Hindlimb muscle (tissue), 1 donor: ENCODE measurements around the gene OCLN. TPM values are rescaled to one million over a fixed set of nuclear protein-coding genes. Genes with fewer than 3 reads are reported as not detected.
A peak's percentile ranks its signal among the peaks of the same experiment; 100 is the strongest.
"Not testable (repeated sequence)": the region's sequence is repeated elsewhere in the genome, so short reads cannot be mapped to it uniquely, and the experiment has no call there.

Source experiments
- DNase-seq: peaks from one replicate; pipeline ENCODE4 v3.0.0-alpha.2; 2013
- polyA plus RNA-seq: library from polyadenylated mRNA; unstranded; fragments of 120-200 nt; gene quantifications from one replicate; pipeline ENCODE4 v1.2.1, GENCODE V29; 2013; ENCODE audit not compliant: insufficient read length

Gene OCLN
- polyA plus RNA-seq, 1 donor: 1.6 TPM

DNA sequence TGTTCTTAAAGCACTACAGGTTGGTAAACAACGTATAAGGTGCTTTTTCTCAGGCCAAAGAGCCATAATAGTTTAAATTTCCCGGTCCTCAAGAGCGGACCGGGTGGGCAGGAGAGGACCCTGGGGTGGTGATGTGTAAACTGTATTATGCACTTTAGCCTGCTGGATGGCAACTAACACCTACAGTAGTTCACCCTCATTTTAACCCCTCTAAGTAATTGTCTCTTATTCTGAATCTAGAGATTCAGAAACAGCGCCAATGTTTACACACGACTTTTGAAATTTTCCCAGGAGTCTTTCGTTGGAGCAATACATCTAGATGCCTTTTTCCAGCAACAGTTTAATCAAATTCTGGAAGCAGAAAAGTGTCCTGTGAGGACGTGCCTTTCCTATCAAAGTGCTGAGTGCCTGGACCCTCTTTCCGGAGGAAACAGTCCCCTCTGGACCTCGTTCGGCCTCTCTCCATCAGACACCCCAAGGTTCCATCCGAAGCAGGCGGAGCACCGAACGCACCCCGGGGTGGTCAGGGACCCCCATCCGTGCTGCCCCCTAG is 676 bp upstream of the OCLN start:
- DNase-seq: no peak

DNA sequence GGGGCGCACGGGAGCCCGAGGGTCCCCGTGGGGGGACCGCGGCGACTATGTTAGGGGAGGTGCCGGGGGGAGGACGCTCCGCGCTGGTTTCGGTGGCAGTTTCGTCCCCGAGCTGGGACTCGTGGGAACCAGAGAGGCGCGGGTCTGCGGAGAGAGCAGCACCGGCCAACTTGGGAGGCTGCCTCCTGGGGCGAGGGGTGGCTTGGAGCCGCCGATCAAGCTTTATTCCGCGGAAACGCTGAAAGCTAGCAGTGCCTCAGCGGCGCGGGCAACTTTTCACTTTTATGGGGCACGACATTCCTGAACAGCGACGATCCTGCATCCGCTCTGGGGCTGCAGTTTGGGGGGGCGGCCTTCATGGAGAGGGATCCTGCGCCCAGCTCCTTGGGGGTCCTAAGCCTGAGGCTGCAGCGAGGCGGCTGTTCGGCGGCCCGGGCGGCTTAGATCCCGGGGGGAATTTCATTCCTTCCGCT is 369 bp downstream of the OCLN start:
- no peak for DNase-seq

DNA sequence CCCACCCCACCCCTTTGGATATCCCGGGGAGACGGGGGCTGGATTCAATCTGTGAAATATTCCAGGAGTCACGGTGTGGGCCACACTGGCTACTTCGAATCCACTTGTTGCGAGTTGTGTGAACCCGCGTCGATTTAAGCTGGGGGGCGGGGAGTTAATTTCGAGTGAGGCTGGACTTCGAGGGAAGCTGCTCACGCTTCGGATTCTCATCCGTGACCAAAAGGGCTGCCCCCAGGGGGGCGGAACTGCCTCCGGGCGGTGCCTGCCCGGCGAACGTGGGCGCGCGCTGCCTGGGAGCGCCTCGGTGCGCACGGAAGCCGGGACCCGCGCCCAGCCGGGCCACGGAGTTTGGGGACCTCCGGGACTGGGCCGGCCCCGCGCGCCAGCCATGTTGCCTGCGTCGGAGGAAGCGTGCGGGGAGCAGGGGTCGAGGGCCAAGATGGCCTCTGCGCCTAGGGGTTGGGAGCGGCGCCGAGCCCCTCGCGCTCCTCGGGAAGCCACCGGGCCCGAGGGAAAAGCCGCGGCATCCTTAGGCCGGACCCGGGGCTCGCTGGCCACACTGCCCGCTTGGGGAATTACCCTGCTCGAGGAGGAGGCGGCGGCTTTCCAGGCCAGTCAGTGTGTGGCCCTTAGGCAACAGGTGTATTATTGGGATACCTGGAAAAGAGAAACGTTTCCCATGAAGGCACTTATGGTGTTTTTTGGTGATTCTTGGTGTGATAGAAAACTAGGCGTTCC is 975 bp downstream of the OCLN start:
- DNase-seq: no peak

DNA sequence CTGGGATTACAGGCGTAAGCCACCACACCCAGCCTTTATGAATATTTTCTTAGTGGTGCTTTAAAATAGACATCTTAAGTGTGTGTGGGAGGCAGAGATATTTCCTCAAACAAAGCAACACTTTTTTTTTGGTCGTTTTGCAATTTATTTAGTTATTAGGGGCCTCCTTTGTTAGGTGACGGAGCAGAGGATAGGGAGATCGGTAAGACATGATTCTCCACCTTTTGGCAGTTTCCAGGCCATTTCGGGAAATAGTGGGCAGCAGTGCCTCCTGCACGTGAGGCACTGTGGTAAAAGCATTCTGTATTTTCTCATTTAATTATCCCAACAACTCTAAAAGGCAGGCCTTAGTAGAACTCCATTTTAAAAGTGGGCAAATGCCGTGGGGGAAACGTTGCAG is 1.9 kb downstream of the OCLN start:
- no peak for DNase-seq

DNA sequence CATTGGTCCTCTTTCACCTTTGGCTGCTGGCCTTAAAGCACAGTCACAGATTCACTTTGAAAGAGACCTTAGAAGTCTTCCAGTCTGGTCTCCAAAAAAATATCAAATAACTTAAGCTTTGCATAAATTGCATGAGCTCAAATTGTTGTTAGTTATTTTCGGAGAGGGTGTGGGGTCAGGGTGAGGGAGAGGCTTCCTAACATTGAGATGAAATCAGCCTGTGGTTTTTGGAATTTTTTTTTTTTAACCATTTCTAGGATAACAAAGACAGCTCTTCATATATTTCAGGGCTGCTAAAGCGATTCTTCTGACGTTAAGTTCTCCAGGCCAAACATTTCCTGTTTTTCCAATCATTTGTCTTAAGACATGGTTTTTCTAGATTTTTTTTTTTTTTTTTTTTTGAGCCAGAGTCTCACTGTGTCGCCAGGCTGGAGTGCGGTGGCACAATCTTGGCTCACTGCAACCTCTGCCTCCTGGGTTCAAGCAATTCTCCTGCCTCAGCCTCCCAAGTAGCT is 4.5 kb downstream of the OCLN start:
- peak; percentile 19 for DNase-seq

DNA sequence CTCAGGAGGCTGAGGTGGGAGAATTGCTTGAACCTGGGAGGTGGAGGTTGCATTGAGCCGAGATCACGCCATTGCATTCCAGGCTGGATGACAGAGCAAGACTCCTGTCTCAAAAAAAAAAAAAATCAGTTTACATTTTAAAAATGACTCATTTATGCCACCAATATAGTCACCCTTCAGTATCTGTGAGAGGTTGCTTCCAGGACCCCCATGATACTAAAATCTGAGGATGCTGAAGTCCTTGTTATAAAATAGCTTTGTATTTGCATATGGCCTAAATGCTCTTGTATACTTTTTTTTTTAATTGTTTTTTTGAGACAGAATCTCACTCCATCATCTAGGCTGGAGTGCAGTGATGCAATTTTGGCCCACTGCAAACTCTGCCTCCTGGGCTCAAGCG is 5.8 kb downstream of the OCLN start:
- DNase-seq: no peak

DNA sequence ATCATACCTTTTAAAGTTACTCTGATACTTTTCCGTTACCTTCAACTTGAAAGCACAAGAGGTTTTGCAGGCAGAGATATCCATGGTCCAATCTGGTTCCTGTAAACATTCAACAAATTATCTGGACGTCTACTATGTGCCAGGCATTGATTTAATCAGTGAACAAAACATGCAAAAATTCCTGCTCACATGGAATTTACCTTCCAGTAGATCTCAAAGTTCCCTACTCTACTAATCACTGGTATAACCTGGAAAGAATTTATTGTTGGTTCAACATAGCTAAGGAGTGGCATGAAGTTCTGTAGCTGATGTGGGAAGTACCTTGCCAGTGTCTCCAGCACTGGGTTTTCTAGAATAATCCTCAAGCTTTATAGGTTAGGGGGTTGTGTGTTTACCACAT is 9.8 kb downstream of the OCLN start:
- no peak for DNase-seq

DNA sequence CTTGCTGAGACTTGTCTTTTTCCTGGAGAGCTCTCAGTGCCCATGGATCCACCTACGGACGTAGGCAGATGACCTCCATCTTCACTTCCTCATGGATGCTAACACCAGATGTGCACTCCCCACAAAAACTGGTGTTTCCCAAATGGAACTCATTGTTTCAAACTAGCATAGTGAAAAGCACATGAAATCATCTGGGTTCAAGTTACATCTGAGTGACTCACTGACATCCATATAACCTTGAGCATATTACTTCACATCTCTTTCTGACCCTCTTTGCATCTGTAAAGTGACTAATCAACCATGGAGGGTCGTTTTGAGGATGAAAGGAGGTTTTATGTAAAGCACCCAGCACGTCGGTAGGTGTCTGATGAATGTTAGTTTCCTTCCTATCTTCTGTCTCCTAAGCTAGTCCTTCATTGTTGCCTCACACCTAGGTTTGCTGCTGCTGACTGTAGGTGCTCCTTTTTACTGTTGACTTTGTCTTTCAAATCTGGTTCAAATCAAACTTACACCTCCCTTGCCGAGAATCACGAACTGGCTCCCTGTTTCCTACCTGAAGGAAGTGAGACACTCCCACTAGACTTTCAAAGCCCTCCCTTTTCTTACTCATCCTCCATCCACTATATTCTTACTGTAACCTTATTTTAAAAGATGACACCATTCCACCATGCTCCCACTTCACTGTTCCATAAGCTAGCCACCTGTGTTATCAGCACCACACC is 10.3 kb downstream of the OCLN start:
- DNase-seq: no peak

DNA sequence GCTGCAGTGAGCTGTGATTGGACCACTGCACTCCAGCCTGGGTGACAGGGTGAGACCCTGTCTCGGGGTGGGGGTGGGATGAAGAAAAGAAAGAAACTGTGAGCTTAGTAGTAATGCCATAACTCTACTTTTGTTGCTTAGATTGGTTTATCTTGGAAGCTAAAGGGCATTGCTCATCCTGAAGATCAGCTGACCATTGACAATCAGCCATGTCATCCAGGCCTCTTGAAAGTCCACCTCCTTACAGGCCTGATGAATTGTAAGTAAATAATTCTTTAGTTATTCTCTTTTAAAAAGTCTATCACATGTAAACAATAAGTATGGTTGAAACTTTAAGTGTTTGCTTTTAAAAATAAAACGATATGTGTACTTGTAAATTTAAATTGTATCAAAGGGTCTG is 11.4 kb downstream of the OCLN start:
- no peak for DNase-seq

DNA sequence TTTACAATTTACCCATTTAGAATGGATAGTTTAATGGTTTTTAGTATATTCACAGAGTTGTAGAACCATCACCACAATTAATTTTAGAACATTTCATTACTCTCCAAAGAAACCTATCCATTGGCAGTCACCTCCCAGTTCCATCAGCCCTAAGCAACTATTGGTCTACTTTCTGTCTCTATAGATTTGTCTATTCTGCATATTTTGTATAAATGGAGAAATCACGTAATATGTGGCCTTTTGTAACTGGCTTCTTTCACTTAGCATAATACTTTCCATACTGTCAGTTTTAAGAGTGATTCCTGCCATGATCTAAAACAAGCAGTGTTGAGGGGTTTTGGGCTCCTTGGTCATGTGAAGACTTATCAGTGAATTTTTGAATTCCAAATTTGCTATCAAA is 12.7 kb downstream of the OCLN start:
- no peak for DNase-seq

DNA sequence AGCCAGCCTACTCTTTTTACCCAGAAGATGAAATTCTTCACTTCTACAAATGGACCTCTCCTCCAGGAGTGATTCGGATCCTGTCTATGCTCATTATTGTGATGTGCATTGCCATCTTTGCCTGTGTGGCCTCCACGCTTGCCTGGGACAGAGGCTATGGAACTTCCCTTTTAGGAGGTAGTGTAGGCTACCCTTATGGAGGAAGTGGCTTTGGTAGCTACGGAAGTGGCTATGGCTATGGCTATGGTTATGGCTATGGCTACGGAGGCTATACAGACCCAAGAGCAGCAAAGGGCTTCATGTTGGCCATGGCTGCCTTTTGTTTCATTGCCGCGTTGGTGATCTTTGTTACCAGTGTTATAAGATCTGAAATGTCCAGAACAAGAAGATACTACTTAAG is 16.6 kb downstream of the OCLN start:
- no peak for DNase-seq

DNA sequence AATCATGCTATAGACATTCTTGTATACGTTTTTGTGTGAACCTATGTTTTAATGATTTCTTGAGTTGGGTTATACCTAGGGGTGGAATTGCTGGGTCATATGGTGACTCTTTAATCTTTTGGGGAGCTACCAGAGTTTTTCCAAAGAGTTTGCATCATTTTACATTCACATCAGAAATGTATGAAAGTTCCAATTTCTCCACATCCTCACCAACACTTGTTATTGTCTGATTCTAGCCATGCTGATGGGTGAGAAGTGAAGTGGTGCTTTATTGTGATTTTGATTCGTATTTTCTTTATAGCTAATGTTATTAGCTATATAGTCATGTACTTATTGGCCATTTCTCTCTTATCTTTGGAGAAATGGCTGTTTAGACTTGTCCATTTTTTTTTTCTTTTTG is 18.1 kb downstream of the OCLN start:
- DNase-seq: no peak

DNA sequence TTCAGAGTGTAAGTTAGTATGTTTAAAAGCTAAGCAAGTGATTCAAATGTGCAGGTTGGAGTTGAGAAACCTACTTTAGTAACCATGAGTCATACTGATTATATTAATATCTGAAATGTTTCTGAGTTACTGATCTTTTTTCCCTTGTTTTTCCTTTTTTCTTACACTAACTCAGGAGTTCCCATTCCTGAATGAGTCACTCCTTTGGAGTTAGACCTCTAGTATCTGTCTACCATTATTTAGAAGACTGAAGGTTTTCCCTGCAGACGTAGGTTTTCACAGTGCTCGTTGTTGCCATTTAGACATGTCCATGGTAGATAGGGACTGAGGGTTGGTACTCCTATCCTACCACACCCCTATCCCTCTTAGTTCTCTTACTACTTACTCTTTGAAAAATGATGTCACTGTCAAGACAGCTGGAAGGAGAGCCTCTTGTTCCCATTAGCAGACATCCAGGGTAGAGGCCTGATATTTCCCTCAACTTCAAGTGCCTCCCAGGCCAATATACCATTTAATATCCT is 20.2 kb downstream of the OCLN start:
- DNase-seq: no peak

DNA sequence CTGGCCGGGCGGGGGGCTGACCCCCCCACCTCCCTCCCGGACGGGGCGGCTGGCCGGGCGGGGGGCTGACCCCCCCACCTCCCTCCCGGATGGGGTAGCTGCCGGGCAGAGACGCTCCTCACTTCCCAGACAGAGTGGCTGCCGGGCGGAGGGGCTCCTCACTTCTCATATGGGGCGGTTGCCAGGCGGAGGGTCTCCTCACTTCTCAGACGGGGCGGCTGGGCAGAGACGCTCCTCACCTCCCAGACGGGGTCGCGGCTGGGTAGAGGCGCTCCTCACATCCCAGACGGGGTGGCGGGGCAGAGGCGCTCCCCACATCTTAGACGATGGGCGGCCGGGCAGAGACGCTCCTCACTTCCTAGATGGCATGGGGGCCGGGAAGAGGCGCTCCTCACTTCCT is 23.0 kb downstream of the OCLN start:
- not testable (repeated sequence) for DNase-seq

DNA sequence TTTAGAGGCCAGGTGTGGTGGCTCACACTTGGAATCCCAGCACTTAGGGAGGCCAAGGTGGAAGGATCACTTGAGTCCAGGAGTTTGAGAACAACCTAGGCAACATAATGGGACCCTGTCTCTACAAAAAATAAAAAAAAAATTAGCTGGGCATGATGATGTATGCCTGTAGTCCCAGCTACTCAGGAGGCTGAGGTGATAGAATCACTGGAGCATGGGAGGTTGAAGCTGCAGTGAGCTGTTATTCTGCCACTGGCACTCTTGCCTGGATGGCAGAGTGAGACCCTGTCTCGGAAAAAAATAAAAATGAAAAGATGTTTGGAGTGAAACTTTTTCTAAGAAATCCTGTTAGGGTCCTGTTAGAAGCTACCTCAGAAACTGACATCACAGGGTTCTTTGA is 24.2 kb downstream of the OCLN start:
- no peak for DNase-seq

DNA sequence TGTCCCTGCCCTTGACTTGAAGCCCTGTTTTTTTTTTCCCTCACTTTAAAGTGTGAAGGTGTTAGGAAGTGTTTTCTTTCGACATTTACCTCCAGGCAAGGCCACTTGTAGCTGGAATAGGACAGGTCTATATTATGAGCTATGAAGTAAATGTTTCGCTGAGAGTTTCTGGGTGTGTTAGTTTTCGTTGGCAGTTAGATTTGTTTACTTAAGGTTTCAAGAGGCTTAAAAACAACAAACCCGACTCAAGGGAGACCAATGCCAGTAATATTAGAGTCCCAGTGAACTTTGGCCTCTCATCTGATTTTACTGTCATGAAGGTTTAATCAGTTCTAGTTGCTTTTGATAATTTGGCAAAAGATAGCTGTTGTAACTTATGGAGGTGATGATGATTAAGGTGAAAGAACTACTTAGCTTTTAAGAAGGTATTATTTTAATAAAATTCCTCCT is 25.2 kb downstream of the OCLN start:
- DNase-seq: no peak

DNA sequence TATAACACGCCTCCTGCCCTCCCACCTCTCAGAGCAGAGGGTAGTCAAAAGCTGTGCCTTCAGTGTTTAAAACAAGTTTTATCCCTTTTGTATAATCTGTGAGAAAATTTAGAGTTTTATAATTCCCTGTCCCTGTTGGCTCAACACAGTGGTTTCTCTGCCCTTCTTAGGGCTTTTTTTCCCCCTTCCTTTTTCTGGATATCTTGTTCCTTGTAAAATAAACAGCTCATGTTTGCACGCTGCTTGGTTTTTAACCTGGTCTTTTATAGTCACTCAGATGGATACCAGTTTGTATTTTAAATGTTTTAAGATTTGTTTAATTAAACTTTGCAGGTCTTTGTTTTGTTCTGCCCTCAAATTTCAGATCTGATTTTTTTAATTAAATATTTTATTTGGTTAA is 26.7 kb downstream of the OCLN start:
- DNase-seq: no peak

DNA sequence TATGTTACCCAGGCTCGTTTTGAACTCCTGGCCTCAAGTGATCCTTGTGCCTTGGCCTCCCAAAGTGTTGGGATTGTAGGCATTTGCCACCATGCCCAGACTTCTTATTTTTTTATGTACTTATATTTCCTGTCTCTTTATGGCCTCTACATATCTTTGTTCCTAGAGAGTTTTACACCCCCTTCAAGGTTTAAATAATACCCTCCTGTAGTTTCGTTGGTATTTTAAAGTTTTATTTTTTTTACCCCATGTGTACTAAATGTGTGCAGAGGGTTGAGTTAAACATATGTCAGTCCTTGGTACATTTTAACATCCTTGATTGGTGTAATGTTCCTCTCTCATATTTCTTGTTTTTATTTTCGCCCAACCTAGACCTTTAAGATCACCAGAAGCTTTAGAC is 29.4 kb downstream of the OCLN start:
- DNase-seq: no peak

DNA sequence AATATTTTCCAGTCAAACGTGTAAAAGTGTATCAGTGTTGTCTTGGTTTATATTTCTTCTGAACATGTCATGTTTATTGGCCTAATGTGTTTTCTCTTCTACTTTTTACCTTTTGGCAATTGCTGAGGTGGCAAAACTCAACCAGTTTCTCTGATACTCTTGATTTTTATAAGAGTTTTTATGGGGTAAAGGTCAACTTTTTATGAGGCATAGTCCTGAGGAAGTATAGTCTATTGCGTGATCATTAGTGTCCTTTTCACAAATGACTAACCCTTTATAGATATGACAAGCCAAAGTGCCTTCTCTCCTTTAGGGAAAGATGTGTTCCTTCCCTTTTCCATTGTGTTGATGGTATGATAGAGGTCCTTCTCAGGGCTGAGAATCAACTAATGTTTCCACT is 32.9 kb downstream of the OCLN start:
- DNase-seq: no peak

DNA sequence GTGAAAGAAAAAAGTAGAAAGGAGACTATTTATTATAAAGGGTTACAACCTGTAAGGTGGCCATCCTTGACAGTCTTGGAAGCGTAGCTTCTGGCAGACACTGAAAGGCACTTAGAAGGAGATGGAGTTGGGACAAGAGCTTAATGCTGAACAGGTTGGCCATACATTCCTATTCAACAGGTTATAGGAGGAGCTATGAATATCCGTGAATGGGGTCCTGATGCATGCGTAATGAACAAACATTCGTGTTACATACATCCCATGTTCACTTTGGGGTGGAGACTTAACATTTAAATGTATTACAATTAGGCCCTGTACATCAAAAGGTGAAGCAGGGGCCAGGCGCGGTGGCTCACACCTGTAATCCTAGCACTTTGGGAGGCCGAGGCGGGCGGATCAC is 34.1 kb downstream of the OCLN start:
- DNase-seq: no peak

DNA sequence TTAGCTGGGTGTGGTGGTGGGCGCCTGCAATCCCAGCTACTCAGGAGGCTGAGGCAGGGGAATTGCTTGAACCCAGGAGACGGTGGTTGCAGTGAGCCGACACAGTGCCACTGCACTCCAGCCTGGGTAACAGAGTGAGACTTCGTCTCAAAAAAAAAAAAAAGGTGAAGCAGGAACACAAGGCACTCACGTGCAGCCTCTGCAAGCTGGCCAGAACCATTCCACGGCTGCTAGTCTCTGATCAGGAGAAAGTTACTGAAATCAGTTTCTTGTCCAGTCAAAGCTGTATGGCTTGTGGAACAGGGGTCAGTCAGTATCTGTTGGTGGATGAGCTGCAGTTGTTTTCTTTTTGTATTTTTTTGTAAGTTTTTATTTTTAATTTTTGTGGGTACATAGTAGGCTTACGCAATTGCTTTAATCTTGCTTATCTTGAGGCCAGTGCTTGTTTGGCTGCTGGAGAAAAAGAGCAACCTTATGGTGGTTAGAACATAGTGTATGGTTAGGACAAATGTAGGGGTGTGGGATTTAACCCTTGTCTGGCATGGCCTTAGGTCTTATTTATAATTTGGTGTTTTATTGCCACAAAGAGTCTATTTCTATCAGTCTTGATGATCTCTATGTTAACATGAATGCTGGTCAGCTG is 34.7 kb downstream of the OCLN start:
- DNase-seq: no peak

DNA sequence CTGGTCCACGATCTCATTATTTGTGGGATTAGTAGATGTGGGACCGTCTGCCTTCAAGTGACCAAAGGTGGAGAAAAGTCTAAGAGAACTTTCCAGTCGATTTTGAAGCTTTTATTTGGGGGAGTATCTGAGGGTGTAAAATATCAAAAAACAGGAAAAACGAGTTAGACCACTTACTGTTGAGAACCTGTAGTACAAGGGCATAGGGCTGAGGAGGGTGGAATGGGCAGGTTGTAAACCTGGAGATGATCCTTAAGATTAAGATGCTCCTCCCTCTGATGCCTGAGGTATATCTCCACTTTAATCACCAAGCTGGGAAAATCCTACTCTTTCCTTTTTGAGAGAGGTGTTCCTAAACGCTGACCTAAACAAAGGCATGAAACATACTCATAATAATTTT is 35.4 kb downstream of the OCLN start:
- DNase-seq: no peak

DNA sequence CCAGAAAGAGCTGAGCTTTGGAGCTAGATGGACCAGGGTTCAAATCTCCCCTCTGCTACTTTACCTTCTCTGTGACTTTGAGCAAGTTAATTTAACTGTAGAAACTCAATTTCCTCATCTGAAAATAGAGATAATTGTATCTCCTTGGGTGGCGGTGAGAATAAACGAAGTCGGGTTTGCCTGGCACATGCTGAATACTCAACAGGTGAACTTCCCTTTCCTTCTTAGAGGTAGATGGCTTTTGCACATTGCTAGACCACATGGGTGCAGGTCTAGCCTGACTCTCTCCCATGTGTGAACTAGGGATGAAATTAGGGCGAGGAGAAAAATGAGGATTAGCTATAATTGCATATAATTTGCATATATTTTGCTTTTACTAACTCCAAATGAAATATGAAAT is 36.0 kb downstream of the OCLN start:
- DNase-seq: no peak
